ENCODE data around the gene VPS13C.

The VPS13C gene, protein sequence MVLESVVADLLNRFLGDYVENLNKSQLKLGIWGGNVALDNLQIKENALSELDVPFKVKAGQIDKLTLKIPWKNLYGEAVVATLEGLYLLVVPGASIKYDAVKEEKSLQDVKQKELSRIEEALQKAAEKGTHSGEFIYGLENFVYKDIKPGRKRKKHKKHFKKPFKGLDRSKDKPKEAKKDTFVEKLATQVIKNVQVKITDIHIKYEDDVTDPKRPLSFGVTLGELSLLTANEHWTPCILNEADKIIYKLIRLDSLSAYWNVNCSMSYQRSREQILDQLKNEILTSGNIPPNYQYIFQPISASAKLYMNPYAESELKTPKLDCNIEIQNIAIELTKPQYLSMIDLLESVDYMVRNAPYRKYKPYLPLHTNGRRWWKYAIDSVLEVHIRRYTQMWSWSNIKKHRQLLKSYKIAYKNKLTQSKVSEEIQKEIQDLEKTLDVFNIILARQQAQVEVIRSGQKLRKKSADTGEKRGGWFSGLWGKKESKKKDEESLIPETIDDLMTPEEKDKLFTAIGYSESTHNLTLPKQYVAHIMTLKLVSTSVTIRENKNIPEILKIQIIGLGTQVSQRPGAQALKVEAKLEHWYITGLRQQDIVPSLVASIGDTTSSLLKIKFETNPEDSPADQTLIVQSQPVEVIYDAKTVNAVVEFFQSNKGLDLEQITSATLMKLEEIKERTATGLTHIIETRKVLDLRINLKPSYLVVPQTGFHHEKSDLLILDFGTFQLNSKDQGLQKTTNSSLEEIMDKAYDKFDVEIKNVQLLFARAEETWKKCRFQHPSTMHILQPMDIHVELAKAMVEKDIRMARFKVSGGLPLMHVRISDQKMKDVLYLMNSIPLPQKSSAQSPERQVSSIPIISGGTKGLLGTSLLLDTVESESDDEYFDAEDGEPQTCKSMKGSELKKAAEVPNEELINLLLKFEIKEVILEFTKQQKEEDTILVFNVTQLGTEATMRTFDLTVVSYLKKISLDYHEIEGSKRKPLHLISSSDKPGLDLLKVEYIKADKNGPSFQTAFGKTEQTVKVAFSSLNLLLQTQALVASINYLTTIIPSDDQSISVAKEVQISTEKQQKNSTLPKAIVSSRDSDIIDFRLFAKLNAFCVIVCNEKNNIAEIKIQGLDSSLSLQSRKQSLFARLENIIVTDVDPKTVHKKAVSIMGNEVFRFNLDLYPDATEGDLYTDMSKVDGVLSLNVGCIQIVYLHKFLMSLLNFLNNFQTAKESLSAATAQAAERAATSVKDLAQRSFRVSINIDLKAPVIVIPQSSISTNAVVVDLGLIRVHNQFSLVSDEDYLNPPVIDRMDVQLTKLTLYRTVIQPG (N-terminal part only)

GRCh38 chr15:62060113-62060895 is at the start of gene VPS13C:
VPS13C (minus strand) TSS chr15:62060447; CDS start chr15:62060374, 73 bp downstream.
- peak; percentile 75 for DNase-seq

- no peak for DNase-seq
Measured at GRCh38 chr15:62109437-62109836, 49.2 kb upstream of the VPS13C start.

GRCh38 chr15:62108411-62108810 is 48.2 kb upstream of the VPS13C start:
- DNase-seq: no peak

DNA sequence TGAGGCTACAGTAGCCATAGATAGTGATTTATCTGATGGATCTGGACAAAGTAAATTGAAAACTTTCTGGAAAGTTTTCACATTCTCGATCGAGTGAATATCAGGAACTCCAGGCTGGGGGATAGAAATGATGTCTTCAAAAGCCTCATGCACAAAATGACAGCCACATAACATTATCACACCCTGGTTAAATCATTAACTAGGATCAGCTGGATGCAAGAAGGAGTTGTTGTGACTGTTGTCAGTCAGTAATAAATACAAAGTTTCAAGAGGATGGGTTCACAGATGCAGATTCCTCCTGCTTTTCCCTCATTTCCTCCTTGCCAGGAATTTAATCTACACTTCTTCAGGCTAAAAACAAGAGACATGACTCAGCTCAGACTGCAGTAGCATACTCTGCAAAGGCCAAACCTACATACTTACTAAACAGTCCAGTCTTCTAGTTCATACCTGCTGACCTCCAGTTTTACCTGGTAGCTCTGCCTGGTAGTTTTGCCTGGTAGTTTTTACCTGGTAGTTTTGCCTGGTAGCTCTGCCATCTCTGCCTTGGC is 47.4 kb upstream of the VPS13C start:
- DNase-seq: no peak

DNA sequence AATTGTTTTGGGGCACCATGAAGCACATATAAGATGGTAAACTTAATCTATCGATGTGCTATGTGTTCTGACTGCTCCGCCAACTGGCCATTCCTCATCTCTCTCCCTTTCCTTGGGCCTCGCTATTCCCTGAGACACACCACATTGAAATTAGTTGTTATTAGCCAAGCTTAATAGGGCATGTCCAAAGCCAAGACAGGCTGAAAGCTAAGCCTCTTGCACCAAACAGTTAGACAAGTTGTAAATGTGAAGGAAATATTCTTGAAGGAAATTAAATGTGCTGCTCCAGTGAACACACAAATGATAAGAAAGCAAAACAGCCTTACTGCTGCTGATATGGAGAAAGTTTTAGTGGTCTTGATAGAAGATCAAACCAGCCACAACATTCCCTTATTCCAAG is 45.8 kb upstream of the VPS13C start:
- no peak for DNase-seq

- no peak for DNase-seq
Measured at GRCh38 chr15:62105266-62105665, 45.0 kb upstream of the VPS13C start.

- DNase-seq: no peak
Measured at GRCh38 chr15:62104846-62105245, 44.6 kb upstream of the VPS13C start.

GRCh38 chr15:62104401-62104800 is 44.2 kb upstream of the VPS13C start:
- no peak for DNase-seq

DNA sequence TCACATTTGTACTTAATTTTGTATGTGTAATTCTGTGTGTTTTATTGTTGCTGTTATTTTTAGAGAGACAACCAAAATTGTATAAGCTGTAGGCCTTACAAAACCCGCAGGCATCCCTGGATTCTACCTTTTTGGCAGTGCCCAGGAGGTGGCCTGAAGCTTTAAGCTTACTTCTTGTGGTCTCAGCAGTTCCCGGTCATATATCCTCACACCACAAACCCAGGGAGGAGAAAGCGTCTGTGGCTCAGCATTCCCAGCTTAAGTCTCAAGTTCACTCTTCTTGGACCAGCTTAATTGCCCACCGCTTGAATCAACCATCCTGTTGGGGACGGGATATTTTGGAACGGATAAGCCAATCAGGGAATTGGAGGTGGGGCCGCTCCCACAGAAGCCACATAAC is 43.2 kb upstream of the VPS13C start:
- no peak for DNase-seq

DNA sequence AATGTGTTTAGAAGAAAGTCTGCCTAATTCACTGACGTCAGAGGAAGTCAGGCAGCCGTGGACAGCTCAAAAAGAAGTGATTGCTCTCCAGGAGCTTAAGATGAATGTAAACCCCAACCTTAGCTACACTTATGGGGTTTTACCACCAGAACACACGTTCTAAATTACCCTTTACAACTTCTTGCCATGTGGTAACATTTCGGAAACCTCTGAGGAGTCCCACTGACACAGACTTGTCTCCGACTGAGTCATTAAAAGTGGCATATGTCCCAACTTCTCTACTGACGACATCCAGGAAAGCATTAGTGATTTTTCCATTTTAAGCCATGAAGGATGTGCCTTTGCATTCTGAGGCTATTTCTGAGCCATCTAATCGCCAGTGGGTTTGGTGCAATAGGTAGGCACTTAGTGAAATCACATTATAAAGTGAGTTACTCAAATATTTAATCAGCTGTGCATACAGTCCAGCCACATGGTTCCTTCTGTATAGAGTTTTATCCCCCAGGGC is 38.9 kb upstream of the VPS13C start:
- no peak for DNase-seq

DNA sequence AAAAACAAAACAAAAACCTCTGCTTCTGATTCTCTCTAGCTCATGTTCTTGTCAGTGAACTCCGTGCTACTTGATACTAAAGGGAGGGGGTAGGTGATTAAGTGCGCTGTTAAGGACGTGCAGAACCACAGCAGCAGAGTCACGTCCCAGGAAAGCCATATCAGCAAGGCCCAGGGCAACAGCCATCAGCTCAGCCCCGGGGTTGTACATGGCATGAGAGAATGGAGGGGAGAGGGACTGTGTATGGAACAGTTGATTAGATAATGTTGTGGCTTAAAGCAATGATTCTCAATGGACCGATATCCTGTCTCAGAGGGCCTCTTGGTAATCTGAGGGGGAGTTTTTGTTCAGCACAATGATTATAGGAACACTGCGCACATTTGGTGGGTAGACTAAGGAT is 34.1 kb upstream of the VPS13C start:
- no peak for DNase-seq

GRCh38 chr15:62093809-62094208 is 33.6 kb upstream of the VPS13C start:
- no peak for DNase-seq

- DNase-seq: no peak
Measured at GRCh38 chr15:62090988-62091387, 30.7 kb upstream of the VPS13C start.

- no peak for DNase-seq
Measured at GRCh38 chr15:62089616-62090015, 29.4 kb upstream of the VPS13C start.

DNA sequence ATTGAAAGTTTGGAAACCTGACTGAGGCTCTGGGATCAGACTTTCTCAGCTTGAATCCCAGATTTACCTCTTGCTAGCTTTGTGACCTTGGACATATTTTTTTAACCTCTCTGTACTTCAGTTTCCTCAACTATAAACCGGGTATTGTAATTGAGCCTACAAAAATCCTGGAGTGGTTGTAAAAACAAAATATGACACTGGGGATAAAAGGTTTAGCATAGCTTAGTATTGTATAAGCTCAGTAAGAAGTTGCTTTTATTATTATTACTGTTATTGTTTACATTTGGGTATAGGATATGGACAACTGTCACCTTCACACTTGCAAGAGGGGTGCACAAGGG is 28.1 kb upstream of the VPS13C start:
- no peak for DNase-seq

DNA sequence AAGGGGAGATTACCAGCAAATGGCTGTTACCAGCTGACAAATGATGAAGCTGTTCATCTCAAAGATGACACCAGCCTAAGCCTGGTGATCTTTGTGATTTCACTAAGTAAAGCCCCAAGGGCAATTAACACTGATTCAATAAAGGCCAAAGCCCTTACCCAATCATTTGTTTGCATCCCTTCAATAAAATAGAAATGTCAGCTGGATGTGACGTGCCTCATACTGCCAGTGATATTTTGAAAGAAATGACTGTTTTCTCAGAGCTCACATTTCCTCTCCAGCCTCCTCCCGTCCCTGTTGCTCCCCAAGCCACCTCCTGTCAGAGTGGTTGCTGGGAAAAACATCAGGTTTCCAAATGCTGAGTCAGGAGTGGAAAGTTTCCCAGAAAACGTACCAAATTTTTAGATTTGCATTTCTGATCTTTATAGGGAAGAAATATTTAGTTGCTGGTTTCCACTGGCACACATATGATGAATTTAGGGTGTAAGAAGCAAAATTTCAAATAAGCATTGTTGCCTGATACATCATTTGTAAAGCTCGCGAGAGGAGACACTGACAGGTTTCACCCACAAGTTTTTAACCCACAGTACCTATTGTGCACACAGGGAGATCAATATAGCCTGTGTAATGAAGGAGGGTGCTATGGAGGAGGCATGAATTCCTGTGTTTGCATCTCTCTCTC is 27.6 kb upstream of the VPS13C start:
- DNase-seq: no peak

- DNase-seq: no peak
Measured at GRCh38 chr15:62085740-62086139, 25.5 kb upstream of the VPS13C start.

DNA sequence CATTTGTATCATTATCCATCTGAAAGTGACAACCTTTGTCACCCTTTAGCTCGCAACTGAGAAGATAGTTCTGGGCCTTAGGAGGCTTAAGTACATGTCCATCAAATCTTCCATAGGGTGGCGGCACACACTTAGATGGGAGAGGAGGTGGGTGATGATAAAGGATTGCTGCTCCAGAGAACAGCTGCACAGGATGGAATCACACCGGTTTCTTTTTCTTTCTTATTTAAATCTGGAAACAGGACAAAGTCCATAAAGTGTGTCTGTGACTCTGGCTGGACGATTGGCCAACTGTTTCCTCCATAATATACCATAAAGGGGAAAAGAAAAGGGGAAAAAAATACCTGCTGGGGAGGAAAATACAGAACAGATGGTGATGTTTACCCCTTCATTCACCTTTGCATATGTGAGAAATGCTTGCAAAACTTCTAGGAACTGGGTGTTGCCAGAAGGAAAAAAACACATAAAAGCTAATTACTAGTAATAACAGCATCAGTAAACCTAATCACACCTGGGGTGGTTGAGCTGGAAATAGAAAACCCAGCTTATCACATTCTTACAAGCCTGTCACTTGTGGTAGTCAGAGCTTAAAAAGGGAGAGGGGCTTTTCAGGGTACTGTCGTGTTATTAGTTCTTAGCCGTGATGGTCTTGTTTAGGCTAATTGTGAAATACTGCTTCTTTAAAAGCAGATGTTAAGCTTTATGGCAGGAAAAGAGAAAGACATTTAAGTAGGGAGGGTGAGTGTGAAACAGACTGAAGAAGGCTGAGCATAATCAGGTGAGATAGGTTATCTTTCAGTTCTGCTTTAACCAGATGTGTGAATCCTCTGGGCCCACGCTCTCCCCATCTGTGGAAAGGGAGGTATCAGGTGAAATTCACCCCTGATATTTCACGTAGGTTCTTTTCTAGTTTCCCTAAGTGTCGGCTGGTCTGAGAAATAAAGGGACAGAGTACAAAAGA is 23.2 kb upstream of the VPS13C start:
- DNase-seq: no peak

DNA sequence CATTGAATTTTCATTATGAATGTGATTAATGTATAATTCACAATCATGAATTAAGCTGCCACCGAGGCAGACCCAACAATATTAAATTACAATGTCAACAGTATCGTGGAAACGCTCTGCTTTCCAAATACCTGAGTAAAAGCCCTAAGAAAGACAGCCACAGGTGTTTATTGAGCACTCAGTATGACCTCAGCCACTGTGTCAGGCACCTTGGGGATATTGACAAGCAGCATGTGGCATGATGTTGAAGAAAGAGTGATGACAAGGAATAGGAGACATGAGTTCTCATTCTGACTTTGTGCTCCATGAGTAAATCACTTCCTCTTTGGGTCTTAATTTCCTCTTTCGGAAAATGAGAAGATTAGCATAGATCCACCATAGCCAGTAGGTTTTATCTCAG is 19.3 kb upstream of the VPS13C start:
- no peak for DNase-seq
